Astrocyte (in vitro differentiated cells and primary cell): ENCODE results near the gene TM7SF2.

Experiments
- EZH2 ChIP-seq: IDR thresholded peaks from 2 replicates; pipeline ENCODE4 v1.6.1; 2012; ENCODE audit warnings: mild to moderate bottlenecking, low read length, inconsistent platforms; ENCODE audit not compliant: insufficient read depth
- TF ChIP-seq, protein P1 (sequence below): IDR thresholded peaks from 2 replicates; pipeline ENCODE4 v1.5.1; 2011; ENCODE audit warnings: low read depth, mild to moderate bottlenecking, inconsistent platforms, low read length, moderate library complexity; ENCODE audit not compliant: insufficient read depth

DNA sequence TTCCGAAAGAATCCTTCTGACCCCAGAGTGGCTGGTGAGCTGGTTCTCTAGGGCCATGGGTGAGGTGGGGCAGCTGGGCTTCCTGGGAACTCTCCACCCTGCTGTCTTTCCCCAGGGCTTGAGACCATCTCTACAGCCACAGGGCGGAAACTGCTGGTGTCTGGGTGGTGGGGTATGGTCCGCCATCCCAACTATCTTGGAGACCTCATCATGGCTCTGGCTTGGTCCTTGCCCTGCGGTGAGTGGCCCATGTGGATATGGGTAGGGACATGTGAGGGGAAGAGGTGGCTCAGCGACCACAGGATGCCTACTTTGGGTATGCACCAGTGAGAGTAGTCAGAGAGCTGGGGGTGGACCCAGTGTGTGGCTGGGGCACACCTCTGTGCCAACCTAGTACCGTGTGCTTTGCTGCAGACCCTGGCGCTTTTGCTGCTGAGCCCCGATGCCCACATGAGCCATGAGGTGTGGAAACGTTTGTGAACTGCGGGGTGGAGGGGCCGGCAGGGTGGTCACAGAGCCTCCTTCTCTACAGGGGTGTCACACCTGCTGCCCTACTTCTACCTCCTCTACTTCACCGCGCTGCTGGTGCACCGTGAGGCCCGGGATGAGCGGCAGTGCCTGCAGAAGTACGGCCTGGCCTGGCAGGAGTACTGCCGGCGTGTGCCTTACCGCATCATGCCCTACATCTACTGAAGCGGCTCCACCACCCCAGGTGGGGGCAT lies 3.9 kb downstream of the TM7SF2 start:
- TF ChIP-seq, protein P1, sequence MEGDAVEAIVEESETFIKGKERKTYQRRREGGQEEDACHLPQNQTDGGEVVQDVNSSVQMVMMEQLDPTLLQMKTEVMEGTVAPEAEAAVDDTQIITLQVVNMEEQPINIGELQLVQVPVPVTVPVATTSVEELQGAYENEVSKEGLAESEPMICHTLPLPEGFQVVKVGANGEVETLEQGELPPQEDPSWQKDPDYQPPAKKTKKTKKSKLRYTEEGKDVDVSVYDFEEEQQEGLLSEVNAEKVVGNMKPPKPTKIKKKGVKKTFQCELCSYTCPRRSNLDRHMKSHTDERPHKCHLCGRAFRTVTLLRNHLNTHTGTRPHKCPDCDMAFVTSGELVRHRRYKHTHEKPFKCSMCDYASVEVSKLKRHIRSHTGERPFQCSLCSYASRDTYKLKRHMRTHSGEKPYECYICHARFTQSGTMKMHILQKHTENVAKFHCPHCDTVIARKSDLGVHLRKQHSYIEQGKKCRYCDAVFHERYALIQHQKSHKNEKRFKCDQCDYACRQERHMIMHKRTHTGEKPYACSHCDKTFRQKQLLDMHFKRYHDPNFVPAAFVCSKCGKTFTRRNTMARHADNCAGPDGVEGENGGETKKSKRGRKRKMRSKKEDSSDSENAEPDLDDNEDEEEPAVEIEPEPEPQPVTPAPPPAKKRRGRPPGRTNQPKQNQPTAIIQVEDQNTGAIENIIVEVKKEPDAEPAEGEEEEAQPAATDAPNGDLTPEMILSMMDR, result no peak
- no peak for TF ChIP-seq EZH2
